ENCODE results near the gene RSAD2.
"Not testable (repeated sequence)": the region's sequence is repeated elsewhere in the genome, so short reads cannot be mapped to it uniquely, and the experiment has no call there.

RSAD2 gene

DNA sequence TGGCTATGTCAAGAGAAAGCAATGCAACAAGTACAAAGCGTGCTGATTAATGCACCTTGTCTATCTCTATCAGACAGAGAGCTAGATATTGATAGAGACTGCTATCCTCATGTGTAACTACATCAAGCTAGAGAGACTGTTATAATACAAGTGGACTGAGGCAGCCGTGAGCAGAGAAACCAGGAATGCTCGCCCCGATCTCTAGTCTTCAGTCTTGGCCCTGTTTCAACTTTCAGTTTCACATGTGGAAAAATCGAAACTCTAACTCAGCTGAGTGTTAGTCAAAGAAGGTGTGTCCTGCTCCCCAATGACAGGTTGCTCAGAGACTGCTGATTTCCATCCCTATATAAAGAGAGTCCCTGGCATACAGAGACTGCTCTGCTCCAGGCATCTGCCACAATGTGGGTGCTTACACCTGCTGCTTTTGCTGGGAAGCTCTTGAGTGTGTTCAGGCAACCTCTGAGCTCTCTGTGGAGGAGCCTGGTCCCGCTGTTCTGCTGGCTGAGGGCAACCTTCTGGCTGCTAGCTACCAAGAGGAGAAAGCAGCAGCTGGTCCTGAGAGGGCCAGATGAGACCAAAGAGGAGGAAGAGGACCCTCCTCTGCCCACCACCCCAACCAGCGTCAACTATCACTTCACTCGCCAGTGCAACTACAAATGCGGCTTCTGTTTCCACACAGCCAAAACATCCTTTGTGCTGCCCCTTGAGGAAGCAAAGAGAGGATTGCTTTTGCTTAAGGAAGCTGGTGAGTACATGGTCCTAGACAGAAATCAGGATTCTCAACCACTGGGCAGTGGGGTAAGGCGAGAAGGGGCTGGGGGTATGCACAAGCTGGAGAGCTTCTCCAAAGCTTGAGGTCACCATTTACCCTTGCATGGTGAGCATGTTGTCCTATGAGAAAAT is at the start of gene RSAD2:
Gene RSAD2 (plus strand): TSS at position 376 of the 903 bp plus-strand sequence. CDS start 24 bp downstream, at position 400.
- no peak for DNase-seq (ENCODE audit: low read depth, low spot score)

DNA sequence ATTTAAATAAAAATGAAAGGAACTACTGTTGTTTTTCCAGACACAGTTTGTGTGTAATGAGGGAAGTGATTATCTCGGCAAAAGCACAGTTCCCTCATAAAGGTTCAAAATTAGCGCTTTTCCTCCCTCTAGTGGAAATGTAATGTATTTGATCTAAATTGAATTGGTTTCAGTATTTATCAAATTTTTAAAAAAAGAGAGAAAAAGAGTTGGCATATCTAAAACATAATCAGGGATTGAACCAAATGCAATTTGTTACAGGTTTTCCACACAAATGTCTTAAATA is 49.3 kb upstream of the RSAD2 start:
- DNase-seq (ENCODE audit: low read depth, low spot score): no peak

GRCh38 chr2:6831229-6831628 is 46.3 kb upstream of the RSAD2 start:
- no peak for DNase-seq (ENCODE audit: low read depth, low spot score)

GRCh38 chr2:6832596-6833299 is 44.8 kb upstream of the RSAD2 start:
- DNase-seq (ENCODE audit: low read depth, low spot score): no peak

GRCh38 chr2:6833300-6833604 is 44.3 kb upstream of the RSAD2 start:
- no peak for DNase-seq (ENCODE audit: low read depth, low spot score)

DNA sequence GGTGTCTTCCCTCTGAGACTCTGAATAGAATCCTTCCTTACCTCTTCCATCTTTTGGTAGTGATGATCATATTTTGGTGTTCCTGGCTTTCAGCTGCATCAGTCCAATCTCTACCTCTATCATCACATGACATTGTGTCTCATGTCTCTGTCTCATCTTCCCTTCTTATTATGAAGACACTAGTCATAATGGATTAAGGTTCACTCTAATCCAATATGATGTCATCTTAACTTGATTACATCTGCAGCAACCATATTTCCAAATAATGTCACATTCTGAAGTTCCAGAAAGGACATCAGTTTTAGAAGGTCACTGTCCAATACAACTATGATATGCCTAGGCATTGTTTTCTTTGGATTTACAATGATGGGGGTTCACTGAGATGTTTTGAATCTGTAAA is 43.4 kb upstream of the RSAD2 start:
- DNase-seq (ENCODE audit: low read depth, low spot score): no peak

DNA sequence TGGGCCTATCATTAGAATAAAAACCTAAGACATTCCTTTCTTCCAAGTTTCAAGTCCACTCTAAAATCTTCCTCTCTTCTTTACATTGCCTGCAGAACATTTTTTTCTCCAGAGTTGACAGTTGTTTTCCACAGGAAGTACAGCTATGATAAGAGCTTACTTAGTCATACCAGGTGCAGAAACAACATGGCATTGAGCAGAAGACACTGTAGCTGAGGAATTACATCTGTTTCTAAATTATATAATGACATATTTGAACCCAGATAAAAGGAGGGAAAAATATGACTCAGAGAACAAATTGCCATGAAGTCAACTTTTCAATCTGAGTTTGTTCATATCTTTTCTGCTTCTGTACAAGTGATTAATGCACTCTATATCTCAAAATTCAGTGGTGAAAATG is 42.1 kb upstream of the RSAD2 start:
- no peak for DNase-seq (ENCODE audit: low read depth, low spot score)

- DNase-seq (ENCODE audit: low read depth, low spot score): no peak
These were observed 38.8 kb upstream of the RSAD2 start for GRCh38 chr2:6838673-6839319.

GRCh38 chr2:6841537-6842287 is 35.9 kb upstream of the RSAD2 start:
- no peak for DNase-seq (ENCODE audit: low read depth, low spot score)

GRCh38 chr2:6845312-6845711 is 32.3 kb upstream of the RSAD2 start:
- no peak for DNase-seq (ENCODE audit: low read depth, low spot score)

DNA sequence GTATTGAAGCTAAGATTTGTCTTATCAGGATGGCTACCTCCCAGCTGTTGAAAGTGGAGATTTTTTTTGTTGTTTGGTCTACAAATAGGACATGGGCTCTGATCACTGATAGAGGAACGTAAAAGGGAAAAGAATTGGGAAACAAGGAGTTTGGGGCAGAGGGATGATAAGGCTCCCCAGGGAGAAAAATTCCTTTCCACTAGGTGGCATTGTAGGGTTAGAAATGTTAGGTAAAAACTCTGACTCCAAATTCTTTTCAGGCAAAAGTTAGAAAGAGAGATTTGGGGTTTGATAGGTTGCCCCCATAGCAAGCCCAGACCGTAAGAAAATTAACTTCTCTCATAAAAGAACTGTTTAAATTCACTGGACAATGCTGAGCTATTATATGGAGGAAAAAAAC is 31.7 kb upstream of the RSAD2 start:
- no peak for DNase-seq (ENCODE audit: low read depth, low spot score)

GRCh38 chr2:6846540-6846939 is 31.0 kb upstream of the RSAD2 start:
- DNase-seq (ENCODE audit: low read depth, low spot score): no peak

- no peak for DNase-seq (ENCODE audit: low read depth, low spot score)
These were observed 30.5 kb upstream of the RSAD2 start for GRCh38 chr2:6846967-6847681.

DNA sequence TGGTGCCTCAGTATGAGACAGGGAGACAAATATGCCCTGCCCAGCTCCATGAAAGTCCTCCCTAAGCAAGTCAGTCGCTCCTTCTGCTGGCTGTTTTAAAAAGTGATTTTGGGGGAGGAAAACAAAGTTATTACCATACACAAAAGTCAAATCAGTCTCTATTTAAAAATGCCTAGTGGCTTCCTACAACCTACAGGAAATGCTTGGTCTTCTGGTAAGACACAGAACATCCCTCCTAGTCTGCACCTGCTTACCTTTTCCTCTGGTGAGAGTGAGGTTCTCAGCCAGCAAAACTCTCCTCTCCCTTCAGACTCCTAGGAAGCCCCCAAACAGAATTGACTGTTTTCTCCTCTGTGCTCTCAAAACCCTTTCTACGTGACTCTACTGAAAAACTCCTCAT is 25.4 kb upstream of the RSAD2 start:
- no peak for DNase-seq (ENCODE audit: low read depth, low spot score)

GRCh38 chr2:6854416-6854815 is 23.2 kb upstream of the RSAD2 start:
- no peak for DNase-seq (ENCODE audit: low read depth, low spot score)

GRCh38 chr2:6855860-6856547 is 21.6 kb upstream of the RSAD2 start:
- DNase-seq (ENCODE audit: low read depth, low spot score): no peak

GRCh38 chr2:6856548-6856920 is 21.0 kb upstream of the RSAD2 start:
- DNase-seq (ENCODE audit: low read depth, low spot score): no peak

DNA sequence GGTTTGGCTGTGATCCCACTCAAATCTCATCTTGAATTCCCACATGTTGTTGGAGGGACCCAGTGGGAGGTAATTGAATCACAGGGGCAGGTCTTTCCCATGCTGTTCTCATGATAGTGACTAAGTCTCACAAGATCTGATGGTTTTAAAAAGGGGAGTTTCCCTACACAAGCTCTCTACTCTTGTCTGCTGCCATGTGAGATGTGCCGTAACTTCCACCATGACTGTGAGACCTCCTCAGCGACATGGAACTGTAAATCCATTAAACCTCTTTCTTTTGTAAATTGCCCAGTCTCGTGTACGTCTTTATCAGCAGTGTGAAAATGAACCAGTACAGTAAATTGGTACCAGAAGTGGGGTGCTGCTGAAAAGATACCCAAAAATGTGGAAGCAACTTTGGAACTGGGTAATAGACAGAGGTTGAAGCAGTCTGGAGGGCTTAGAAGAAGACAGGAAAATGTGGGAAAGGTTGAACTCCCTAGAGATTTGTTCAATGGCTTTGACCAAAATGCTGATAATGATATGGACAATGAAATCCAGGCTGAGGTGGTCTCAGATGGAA is 19.0 kb upstream of the RSAD2 start:
- not testable (repeated sequence) for DNase-seq (ENCODE audit: low read depth, low spot score)

DNA sequence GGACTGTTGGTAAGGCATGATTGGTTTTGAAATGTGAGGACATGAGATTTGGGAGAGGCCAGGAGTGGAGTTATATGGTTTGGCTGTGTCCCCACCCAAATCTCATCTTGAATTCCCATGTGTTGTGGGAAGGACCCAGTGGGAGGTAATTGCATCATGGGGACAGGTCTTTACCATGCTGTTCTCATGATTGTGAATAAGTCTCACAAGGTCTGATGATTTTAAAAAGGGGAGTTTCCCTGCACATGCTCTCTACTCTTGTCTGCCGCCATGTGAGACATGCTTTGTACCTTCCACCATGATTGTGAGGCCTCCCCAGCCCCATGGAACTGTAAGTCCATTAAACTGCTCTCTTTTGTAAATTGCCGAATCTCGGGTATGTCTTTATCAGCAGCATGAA is 17.3 kb upstream of the RSAD2 start:
- no peak for DNase-seq (ENCODE audit: low read depth, low spot score)

- no peak for DNase-seq (ENCODE audit: low read depth, low spot score)
These were observed 13.8 kb upstream of the RSAD2 start for GRCh38 chr2:6863792-6864191.

Data from activated CD4-positive, CD25-positive, alpha-beta regulatory T cell treated with anti-CD3 and anti-CD28 coated beads, Interleukin-2, amount 50 U/mL, for 16 hours (primary cell).